Smooth muscle cell of bladder (primary cell): Measurements from ENCODE around the gene STX16. TPM values are rescaled to one million over a fixed set of nuclear protein-coding genes. Genes with fewer than 3 reads are reported as not detected.

Source experiments
- total RNA-seq: library from RNA; depleted of rRNA; stranded (reverse); fragments of >200 nt; gene quantifications from 2 replicates; pipeline ENCODE4 v1.2.3, GENCODE V29; 2014

Gene STX16
- total RNA-seq, result 34.7 and 55.7 TPM in 2 replicates

GRCh38 chr20:58650776-58651558 lies at the start of gene STX16:
Gene STX16 (plus strand): TSS chr20:58651283. CDS start chr20:58652007, 724 bp downstream.

GRCh38 chr20:58692579-58693225 lies 41.6 kb downstream of the STX16 start, which contains the start of gene NPEPL1:
Gene NPEPL1 (plus strand): TSS chr20:58692800. CDS start chr20:58692901, 101 bp downstream.

Other genes with a start within 250 kb of the STX16 start
- 7.0 and 14.1 TPM in 2 replicates for gene APCDD1L, start 135.9 kb upstream of the STX16 start, total RNA-seq
- 25.2 and 26.6 TPM in 2 replicates for gene NPEPL1, start 41.5 kb downstream of the STX16 start, total RNA-seq
- gene GNAS-AS1, start 199.6 kb downstream of the STX16 start, total RNA-seq, result 0.71 and 1.2 TPM in 2 replicates
- 386 and 451 TPM in 2 replicates for gene GNAS, start 201.4 kb downstream of the STX16 start, total RNA-seq